H1 (cell line): ENCODE measurements around the gene KCNJ5. TPM values are rescaled to one million over a fixed set of nuclear protein-coding genes. Genes with fewer than 3 reads are reported as not detected.

Experiments used
- CTCF ChIA-PET: fragments of 300-600 bp; sonication (Branson Sonifier 250); formaldehyde crosslinking; loops from one replicate; lab custom pipeline; 2021; ENCODE audit not compliant: partially characterized antibody; lab: Charles Lee
- POLR2A ChIA-PET: fragments of 300-600 bp; sonication (Branson Sonifier 250); formaldehyde crosslinking; loops from one replicate; lab custom pipeline; 2021; ENCODE audit warnings: inconsistent platforms; ENCODE audit not compliant: partially characterized antibody; lab: Charles Lee
- DNase-seq, 2 experiments: peaks; one replicate each; pipeline versions ENCODE4 v3.0.0 to v3.0.0-alpha.2; 2010 to 2022; ENCODE audit warnings: low spot score in 2 of 2, low read depth in 1 of 2, mixed read lengths in 1 of 2
- FAIRE-seq: peaks from 2 replicates; lab custom pipeline; 2011; peaks lifted over from hg19 to GRCh38; lab: Jason Lieb, UNC
- H2AFZ ChIP-seq: 2 replicates; pipeline ENCODE4 v1.8.1; 2012; ENCODE audit warnings: low read length, inconsistent platforms
- H2AK5ac ChIP-seq: 2 replicates; pipeline ENCODE4 v1.6.1; 2013; ENCODE audit warnings: low read depth, low read length
- H2BK120ac ChIP-seq: replicated peaks from 2 replicates; pipeline ENCODE3; 2013; ENCODE audit warnings: low read depth, low read length, inconsistent platforms
- H2BK12ac ChIP-seq: 2 replicates; pipeline ENCODE4 v1.6.1; 2013; ENCODE audit warnings: low read depth, low read length
- H2BK15ac ChIP-seq: 2 replicates; pipeline ENCODE4 v1.6.1; 2013; ENCODE audit warnings: low read length
- H2BK20ac ChIP-seq: 2 replicates; pipeline ENCODE4 v1.6.1; 2013; ENCODE audit warnings: low read length
- H2BK5ac ChIP-seq: 2 replicates; pipeline ENCODE4 v1.6.1; 2013; ENCODE audit warnings: low read depth, low read length
- H3K14ac ChIP-seq: 2 replicates; pipeline ENCODE4 v1.6.1; 2013; ENCODE audit warnings: inconsistent platforms; ENCODE audit not compliant: insufficient read length
- H3K18ac ChIP-seq: 2 replicates; pipeline ENCODE4 v1.6.1; 2013; ENCODE audit warnings: low read length; ENCODE audit errors: extremely low read depth
- H3K23ac ChIP-seq: 2 replicates; pipeline ENCODE4 v1.6.1; 2013; ENCODE audit warnings: inconsistent platforms; ENCODE audit not compliant: insufficient read length
- H3K23me2 ChIP-seq: 2 replicates; pipeline ENCODE4 v1.6.1; 2013; ENCODE audit warnings: low read depth, low read length
- H3K27ac ChIP-seq: 2 replicates; pipeline ENCODE4 v1.6.1; 2011; ENCODE audit warnings: low read depth, low read length, inconsistent platforms
- H3K27me3 ChIP-seq, 4 experiments: replicated peaks in 1 of 4; 1 replicate in 1 of 4; 2 replicates in 3 of 4; pipeline versions ENCODE4 v1.6.1 to v1.8.1; 2011 to 2013; ENCODE audit warnings: low read length in 3 of 4, mild to moderate bottlenecking in 3 of 4, inconsistent platforms in 2 of 4, mixed read lengths in 2 of 4, moderate library complexity in 1 of 4; ENCODE audit not compliant: control insufficient read depth in 3 of 4, insufficient read depth in 3 of 4; ENCODE audit errors: extremely low read depth in 1 of 4
- H3K36me3 ChIP-seq, 4 experiments: 2 replicates each; pipeline versions ENCODE4 v1.6.1 to v1.8.1; 2011 to 2013; ENCODE audit warnings: mild to moderate bottlenecking in 4 of 4, low read length in 3 of 4, moderate library complexity in 2 of 4, control low read depth in 1 of 4, inconsistent platforms in 1 of 4; ENCODE audit not compliant: insufficient read depth in 4 of 4, control insufficient read depth in 2 of 4
- H3K4ac ChIP-seq: replicated peaks from 2 replicates; pipeline ENCODE3; 2013; ENCODE audit warnings: low read length, low read depth, mixed read lengths, inconsistent platforms; ENCODE audit not compliant: insufficient read length
- H3K4me1 ChIP-seq, 4 experiments: replicated peaks in 1 of 4; 1 replicate in 1 of 4; 2 replicates in 3 of 4; pipeline versions ENCODE4 v1.6.1 to v1.8.1; 2011 to 2013; ENCODE audit warnings: low read length in 3 of 4, inconsistent platforms in 2 of 4, mixed read lengths in 1 of 4; ENCODE audit not compliant: insufficient read depth in 4 of 4, control insufficient read depth in 3 of 4
- H3K4me2 ChIP-seq, 2 experiments: 2 replicates each; pipeline versions ENCODE4 v1.6.1 to v1.8.1; 2011 to 2013; ENCODE audit warnings: low read depth in 2 of 2, low read length in 2 of 2, control low read depth in 1 of 2, inconsistent platforms in 1 of 2, mild to moderate bottlenecking in 1 of 2; ENCODE audit not compliant: insufficient read depth in 1 of 2
- H3K4me3 ChIP-seq, 4 experiments: fragments of 200-600, 300-600 bp in 1 of 4; sonication (generic), shearing (Covaris generic), sonication (Bioruptor Twin) in 1 of 4; 2 replicates each; pipeline versions ENCODE4 v1.5.1 to v1.8.1; 2011 to 2016; ENCODE audit warnings: low read length in 4 of 4, low read depth in 3 of 4, control low read depth in 2 of 4, inconsistent platforms in 2 of 4, mild to moderate bottlenecking in 2 of 4, mixed read lengths in 1 of 4, moderate library complexity in 1 of 4; ENCODE audit not compliant: insufficient read depth in 2 of 4; ENCODE audit errors: extremely low read depth in 1 of 4
- H3K56ac ChIP-seq: replicated peaks from 2 replicates; pipeline ENCODE3; 2013; ENCODE audit warnings: low read depth, mild to moderate bottlenecking, mixed read lengths, low read length, inconsistent platforms; ENCODE audit not compliant: insufficient read length
- H3K79me1 ChIP-seq: 2 replicates; pipeline ENCODE4 v1.6.1; 2013; ENCODE audit warnings: low read depth, low read length, control low read depth
- H3K79me2 ChIP-seq, 2 experiments: 2 replicates each; pipeline versions ENCODE4 v1.6.1 to v1.8.1; 2012 to 2013; ENCODE audit warnings: low read length in 2 of 2, mild to moderate bottlenecking in 2 of 2, inconsistent platforms in 1 of 2; ENCODE audit not compliant: insufficient read depth in 2 of 2, control insufficient read depth in 1 of 2
- H3K9ac ChIP-seq, 4 experiments: replicated peaks in 1 of 4; 1 replicate in 1 of 4; 2 replicates in 3 of 4; pipeline versions ENCODE4 v1.6.1 to v1.8.1; 2011 to 2013; ENCODE audit warnings: low read depth in 3 of 4, low read length in 3 of 4, control low read depth in 2 of 4, mild to moderate bottlenecking in 2 of 4, moderate library complexity in 2 of 4, inconsistent platforms in 1 of 4; ENCODE audit errors: extremely low read depth in 1 of 4
- H3K9me3 ChIP-seq, 2 experiments: 2 replicates each; pipeline versions ENCODE4 v1.6.1 to v1.8.1; 2012 to 2013; ENCODE audit warnings: mild to moderate bottlenecking in 2 of 2, moderate library complexity in 2 of 2, control low read depth in 1 of 2, inconsistent platforms in 1 of 2, low read depth in 1 of 2, low read length in 1 of 2, mixed read lengths in 1 of 2; ENCODE audit not compliant: insufficient read depth in 2 of 2
- H4K20me1 ChIP-seq, 2 experiments: replicated peaks in 1 of 2; 2 replicates each; pipeline versions ENCODE3 to v1.8.1; 2011 to 2013; ENCODE audit warnings: inconsistent platforms in 2 of 2, low read length in 2 of 2, mild to moderate bottlenecking in 1 of 2; ENCODE audit not compliant: insufficient read depth in 2 of 2, control insufficient read depth in 1 of 2
- H4K5ac ChIP-seq: 2 replicates; pipeline ENCODE4 v1.6.1; 2013; ENCODE audit warnings: low read length, low read depth, mixed read lengths, inconsistent platforms; ENCODE audit not compliant: insufficient read length
- H4K8ac ChIP-seq: 2 replicates; pipeline ENCODE4 v1.8.0; 2013; ENCODE audit warnings: mild to moderate bottlenecking, moderate library complexity, low read length, inconsistent platforms; ENCODE audit not compliant: insufficient read depth; ENCODE audit errors: extremely low read depth
- H4K91ac ChIP-seq: replicated peaks from 2 replicates; pipeline ENCODE3; 2013; ENCODE audit warnings: low read length, mixed read lengths, inconsistent platforms; ENCODE audit not compliant: insufficient read length
- BCL11A ChIP-seq, 2 experiments: IDR thresholded peaks; one replicate each; pipeline ENCODE4 v1.6.1; 2011; ENCODE audit warnings: low read depth in 2 of 2, low read length in 2 of 2, mild to moderate bottlenecking in 2 of 2
- FOSL1 ChIP-seq: IDR thresholded peaks from 2 replicates; pipeline ENCODE4 v1.6.1; 2011; ENCODE audit warnings: mild to moderate bottlenecking, low read depth, low read length, moderate library complexity; ENCODE audit not compliant: insufficient read depth
- KDM4A ChIP-seq: IDR thresholded peaks from one replicate; pipeline ENCODE4 v1.7.1; 2012; ENCODE audit warnings: low read depth, mild to moderate bottlenecking, moderate library complexity, low read length, inconsistent platforms; ENCODE audit not compliant: severe bottlenecking
- MAFK ChIP-seq: IDR thresholded peaks from 2 replicates; pipeline ENCODE4 v1.6.1; 2012; ENCODE audit warnings: low read depth, mild to moderate bottlenecking, improper control_type of control experiment, low read length
- RBBP5 ChIP-seq: IDR thresholded peaks from 2 replicates; pipeline ENCODE4 v1.7.1; 2012; ENCODE audit warnings: low read depth, mild to moderate bottlenecking, inconsistent platforms, low read length, moderate library complexity, borderline replicate concordance
- RFX5 ChIP-seq: IDR thresholded peaks from 2 replicates; pipeline ENCODE4 v1.6.1; 2011; ENCODE audit warnings: low read depth, low read length, improper control_type of control experiment, borderline replicate concordance
- YY1 ChIP-seq: IDR thresholded peaks from 2 replicates; pipeline ENCODE4 v1.6.1; 2011; ENCODE audit warnings: low read depth, mild to moderate bottlenecking, low read length
- WGBS, 2 experiments: shearing (Covaris generic) in 1 of 2; methylation state at CpG; one replicate each; pipeline versions ENCODE4 v1.1.6 to v1.1.7; 2013 to 2015; ENCODE audit warnings: low lambda C conversion rate in 2 of 2, mixed read lengths in 2 of 2, inconsistent platforms in 1 of 2, low coverage in 1 of 2, missing lambda C conversion rate in 1 of 2; ENCODE audit not compliant: insufficient replicate concordance in 2 of 2, insufficient coverage in 1 of 2, insufficient read length in 1 of 2; ENCODE audit errors: extremely low coverage in 1 of 2, missing lambda C conversion rate in 1 of 2; 5-methylcytosine and 5-hydroxymethylcytosine counted together
- polyA plus RNA-seq, 7 experiments: library from polyadenylated mRNA; depleted of rRNA in 3 of 7; stranded (reverse) in 5 of 7; unstranded in 2 of 7; fragments of >200 nt in 5 of 7; fragments of 200-250 nt in 2 of 7; gene quantifications; 1 replicate in 5 of 7; 2 replicates in 1 of 7; 4 replicates in 1 of 7; pipeline versions ENCODE4 v1.2.1 to v1.2.3, GENCODE V29; 2011 to 2013; ENCODE audit warnings: missing spikeins in 2 of 7, mixed read lengths in 2 of 7
- total RNA-seq: library from RNA; stranded (reverse); fragmentation: NEBNext Ultra II Directional; extraction: Animal tissue kit (Norgen Biotek cat#: 25700); gene quantifications from 2 replicates; pipeline ENCODE4 v1.2.1, GENCODE V29; 2021

Gene KCNJ5
- total and polyA plus RNA-seq, 2 of the 8 experiments (the other 6 are each of a cell fraction or from before 2014, with no cell fraction given): 0.05 TPM; not detected in 1

- H3K27ac ChIP-seq: no peak overlapping the region
- H2BK15ac ChIP-seq: no peak overlapping the region
- no peak overlapping the region for H4K8ac ChIP-seq
- no peak for DNase-seq
- no peaks in the 10 kb centered on the region for H3K79me2 ChIP-seq
- no peak overlapping the region for H3K4me3 ChIP-seq
- POLR2A ChIA-PET: no interaction called here
- H3K79me1 ChIP-seq: no peaks in the 10 kb centered on the region
- no peak overlapping the region for H2BK12ac ChIP-seq
- no peak overlapping the region for H3K18ac ChIP-seq
- H4K5ac ChIP-seq: no peak overlapping the region
- H3K9ac ChIP-seq: no peak overlapping the region
- FAIRE-seq: no peak
- no peak overlapping the region for H3K56ac ChIP-seq
- no peak overlapping the region for H2AK5ac ChIP-seq
- peaks cover 3 to 33% (median 13%) of the 10 kb centered on the region in 4 experiments; a peak in 6 of 8 replicates for H3K36me3 ChIP-seq
- peaks cover 0 to 5% of the 10 kb centered on the region in 2 experiments for H4K20me1 ChIP-seq
- no peaks in the 10 kb centered on the region for H3K4me1 ChIP-seq
- H3K23ac ChIP-seq: no peak overlapping the region
- no peak overlapping the region for H2BK120ac ChIP-seq
- no peak overlapping the region for H3K4ac ChIP-seq
- H2BK5ac ChIP-seq: no peak overlapping the region
- no peaks in the 10 kb centered on the region for H3K9me3 ChIP-seq
- WGBS, 2 experiments: 94% methylated on average over 6 of the region's 6 CpGs; no CpG with 5 or more reads in 1 of the 2 experiments
- no peak overlapping the region for H3K4me2 ChIP-seq
- CTCF ChIA-PET: interaction anchor here (0.9 to 2.1 kb wide), 3 partner anchors 10 to 80 kb away, joined by 4 to 5 read pairs (median 5); no protein-coding TSS in a partner anchor
- H3K27me3 ChIP-seq: no peaks in the 10 kb centered on the region
- H3K14ac ChIP-seq: no peak overlapping the region
- no peak overlapping the region for H4K91ac ChIP-seq
- no peak overlapping the region for H2AFZ ChIP-seq
- H2BK20ac ChIP-seq: no peak overlapping the region
- TF ChIP-seq BCL11A (IDR thresholded peaks at IDR 0.05; ENCODE audit: low read depth in 2 of 2, low read length in 2 of 2) (no peak), YY1 (no peak), MAFK (no peak), RFX5 (no peak), KDM4A (no peak), FOSL1 (no peak), RBBP5 (no peak)
- no peaks in the 10 kb centered on the region for H3K23me2 ChIP-seq
These were observed 76.4 kb downstream of the KCNJ5 start for GRCh38 chr11:128967578-128967977.
